RWPE1 (cell line): Measurements from ENCODE around the gene PRKCQ.

Experiments
- CTCF ChIA-PET: fragments of 350-600 bp; sonication (Branson Sonifier 250); formaldehyde crosslinking; extraction: SDS; loops from one replicate; lab custom pipeline; 2021; lab: Yijun Ruan, JAX
- POLR2A ChIA-PET: fragments of 400-600 bp; formaldehyde crosslinking; extraction: SDS; loops from one replicate; lab custom pipeline; 2020; ENCODE audit warnings: antibody characterized with exemption; ENCODE audit not compliant: low non-redundant PET; lab: Yijun Ruan, JAX
- DNase-seq: peaks from one replicate; pipeline ENCODE4 v3.0.0; 2012; ENCODE audit warnings: low spot score
- H3K27ac ChIP-seq: fragments of 450-650 bp; 2 replicates; pipeline ENCODE4 v1.5.1; 2017
- CTCF ChIP-seq: fragments of 450-650 bp; conservative IDR thresholded peaks from 2 replicates; pipeline ENCODE4 v1.5.1; 2017; ENCODE audit warnings: low read depth, mild to moderate bottlenecking

Gene PRKCQ

DNA sequence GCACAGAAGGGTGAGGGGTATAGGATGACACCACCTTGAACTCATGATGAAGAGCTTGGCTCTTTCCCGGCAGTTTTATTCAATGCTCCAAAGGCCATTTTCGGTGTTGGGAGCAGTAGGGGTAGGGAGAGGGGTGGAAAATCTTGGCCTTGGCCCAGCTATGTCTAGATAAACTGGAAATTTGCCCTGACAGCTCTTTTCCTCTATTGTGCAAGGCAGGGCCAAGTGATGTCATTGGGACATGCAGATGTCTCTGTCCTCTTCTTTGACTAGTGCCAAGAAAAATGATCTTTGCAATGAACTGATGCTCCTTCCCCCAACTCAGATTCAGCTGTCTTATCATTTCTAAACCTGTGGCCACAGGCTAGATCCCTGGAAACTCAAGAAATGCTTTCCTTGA is 27.7 kb upstream of the PRKCQ start:
- DNase-seq, result no peak
- ChIA-PET CTCF (interaction anchor here (0.6 to 1.6 kb wide), 2 partner anchors 14 to 27 kb away, joined by 3 to 6 read pairs; partner anchors contain the start of gene PRKCQ), POLR2A (no interaction called here)
- H3K27ac ChIP-seq, result no peak overlapping the region
- no peak for TF ChIP-seq CTCF

DNA sequence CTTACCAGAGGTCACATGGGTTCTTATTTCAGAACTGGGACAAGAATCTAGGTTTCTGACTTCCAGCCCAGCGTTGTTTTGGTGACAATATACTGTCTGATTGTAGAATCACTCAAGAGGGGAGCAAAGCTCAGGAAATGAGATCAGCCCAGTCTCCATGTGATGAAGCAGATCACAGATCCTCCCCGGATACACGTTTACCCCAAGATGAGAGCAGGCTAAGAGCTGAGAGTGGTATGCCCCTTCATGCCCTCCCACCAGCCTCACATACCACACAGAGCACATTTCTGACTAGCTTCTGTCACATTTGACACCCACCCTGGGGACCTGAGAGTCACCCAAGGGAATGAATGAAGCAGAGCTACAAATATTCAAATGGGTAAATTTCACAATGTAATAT is 27.1 kb upstream of the PRKCQ start:
- CTCF ChIA-PET, result interaction anchor here (0.6 to 1.6 kb wide), 2 partner anchors 14 to 27 kb away, joined by 3 to 6 read pairs; partner anchors contain the start of gene PRKCQ
- POLR2A ChIA-PET, result no interaction called here
- TF ChIP-seq CTCF, result no peak
- DNase-seq, result no peak
- H3K27ac ChIP-seq, result no peak overlapping the region

- no peak for DNase-seq
- no peak for TF ChIP-seq CTCF
- H3K27ac ChIP-seq, result no peak overlapping the region
- CTCF ChIA-PET, result no interaction called here
- POLR2A ChIA-PET, result no interaction called here
These were observed 23.4 kb upstream of the PRKCQ start for GRCh38 chr10:6603142-6604125.

DNA sequence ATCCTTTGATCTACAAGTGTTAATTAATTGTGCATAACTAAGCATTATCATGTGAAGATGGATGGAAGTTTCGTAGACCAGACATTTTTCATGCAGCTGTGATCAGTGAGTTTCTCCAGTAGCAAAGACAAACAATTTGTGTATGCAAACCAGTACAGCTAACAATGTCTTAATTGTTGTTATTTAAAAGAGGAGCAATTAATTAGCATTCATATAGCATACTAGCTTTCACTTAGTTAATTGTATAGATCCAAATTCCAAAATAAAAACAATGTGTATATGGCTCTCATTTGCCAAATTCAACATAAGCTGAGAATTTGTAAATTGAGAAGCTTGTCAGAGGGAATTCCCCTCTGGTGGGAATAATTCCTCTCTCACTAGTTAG is 22.6 kb upstream of the PRKCQ start:
- ChIA-PET CTCF (no interaction called here), POLR2A (no interaction called here)
- DNase-seq, result no peak
- no peak overlapping the region for H3K27ac ChIP-seq
- TF ChIP-seq CTCF, result no peak

GRCh38 chr10:6602026-6602699 is 22.1 kb upstream of the PRKCQ start:
- no peak overlapping the region for H3K27ac ChIP-seq
- ChIA-PET CTCF (no interaction called here), POLR2A (no interaction called here)
- no peak for DNase-seq
- no peak for TF ChIP-seq CTCF

GRCh38 chr10:6601246-6601805 is 21.2 kb upstream of the PRKCQ start:
- no peak overlapping the region for H3K27ac ChIP-seq
- ChIA-PET POLR2A (no interaction called here), CTCF (interaction anchor here (0.6 to 1.4 kb wide), 2 partner anchors 10 to 163 kb away, joined by 3 to 4 read pairs; no protein-coding TSS in a partner anchor)
- no peak for TF ChIP-seq CTCF
- no peak for DNase-seq
